Heart right ventricle (tissue), 16 donors: Measurements from ENCODE around the gene DDX24. TPM values are rescaled to one million over a fixed set of nuclear protein-coding genes. Genes with fewer than 3 reads are reported as not detected.

Experiments
- ATAC-seq, 8 donors: fragments of 200-7000 bp; cut with Tn5 transposase; one replicate each; pipeline ENCODE4 v1.9.1; 2020; ENCODE audit warnings: mild to moderate bottlenecking in 8 of 8, moderate library complexity in 8 of 8, moderate number of reproducible peaks in 1 of 8
- DNase-seq, 2 donors: peaks; one replicate each; pipeline ENCODE4 v3.0.0-alpha.2; 2020
- H3K27ac ChIP-seq, 10 donors: fragments of 200-600 bp; sonication (generic) in 2 of 10; one replicate each; pipeline versions ENCODE4 v1.5.0 to v1.8.0; 2020 to 2022; ENCODE audit warnings: mild to moderate bottlenecking in 3 of 10
- H3K27me3 ChIP-seq, 7 donors: fragments of 200-600 bp; one replicate each; pipeline ENCODE4 v1.8.0; 2021 to 2022; ENCODE audit warnings: mild to moderate bottlenecking in 2 of 7
- H3K36me3 ChIP-seq, 9 donors: fragments of 200-600 bp; sonication (generic) in 1 of 9; one replicate each; pipeline versions ENCODE4 v1.5.0 to v1.8.0; 2020 to 2022; ENCODE audit warnings: mild to moderate bottlenecking in 2 of 9
- H3K4me1 ChIP-seq, 9 donors: fragments of 200-600 bp; sonication (generic) in 1 of 9; one replicate each; pipeline versions ENCODE4 v1.5.0 to v1.8.0; 2020 to 2022; ENCODE audit warnings: mild to moderate bottlenecking in 4 of 9
- H3K4me3 ChIP-seq, 10 donors: fragments of 200-600 bp; sonication (generic) in 2 of 10; one replicate each; pipeline versions ENCODE4 v1.5.0 to v1.8.0; 2020 to 2022; ENCODE audit warnings: mild to moderate bottlenecking in 7 of 10, moderate library complexity in 2 of 10
- H3K9me3 ChIP-seq, 11 donors: fragments of 200-600 bp in 10 of 11; sonication (generic) in 2 of 11; one replicate each; pipeline versions ENCODE4 v1.5.0 to v1.8.0; 2013 to 2022; ENCODE audit warnings: mild to moderate bottlenecking in 2 of 11, control low read depth in 1 of 11, moderate library complexity in 1 of 11
- CTCF ChIP-seq, 9 donors: fragments of 200-600 bp; sonication (generic) in 2 of 9; IDR thresholded peaks; one replicate each; pipeline versions ENCODE4 v1.5.0 to v1.8.0; 2021 to 2022; ENCODE audit warnings: antibody characterized with exemption in 9 of 9, mild to moderate bottlenecking in 5 of 9, moderate library complexity in 1 of 9
- WGBS, 2 donors: extraction: QIAGEN DNeasy Blood & Tissue Kit; methylation state at CpG; one replicate each; pipeline ENCODE4 v1.1.7; 2013; ENCODE audit warnings: inconsistent platforms in 1 of 2; 5-methylcytosine and 5-hydroxymethylcytosine counted together
- intact Hi-C, 10 donors: fragments of 100-400 bp; cut with DNase I; formaldehyde crosslinking; loops; one replicate each; pipeline versions ENCODE4 v1.11.1 to v1.14.2; 2022
- polyA plus RNA-seq, 2 donors: library from polyadenylated mRNA; stranded (reverse); fragments of 200-250 nt; gene quantifications; one replicate each; pipeline ENCODE4 v1.2.3, GENCODE V29; 2013
- total RNA-seq, 10 donors: library from RNA; stranded (reverse); fragmentation: NEBNext Ultra II Directional in 3 of 10; extraction: Animal tissue kit (Norgen Biotek cat#: 25700) in 3 of 10; gene quantifications; one replicate each; pipeline versions ENCODE4 v1.2.1 to v1.2.4, GENCODE V29; 2021 to 2023
- donor health status: Arrhythmogenic right ventricular cardiomyopathy.
- donor health status: ischemic (EF 13 %, LVEDD 7.1; RV severe dilation, severe dysfunction).
- donor health status: healthy with polysubstance abuse.
- donor health status: DM: no; HTN: yes; CAD: no.
- donor health status: DM: no; HTN: no; CAD: no.
- donor health status: ischemic (EF 25% LVEDD 6.9; RV normal size, moderate dysfunction).
- donor health status: ischemic (EF 25% LVEDD 5.7; RV mildly dilated, moderate dysfunction).
- donor health status: healthy.
- donor health status: DM: yes; HTN: yes; CAD: no.
- donor health status: Ischemic cardiomyopathy.
- donor health status: ischemic (EF 35%, LVEDD 5.7; RV mildly dilated, moderate dysfunction).
- donor health status: nonischemic (EF 11% LVEDD 7.7; RV severe dilation, severe dysfunction).
- donor health status: DM: yes; HTN: yes; CAD: no.
- donor health status: PGD.
- donor health status: ischemic (EF 29% LVEDD 5.4; RV normal size, mild dysfunction).
- donor health status: nonischemic (EF 23%, LVEDD 6.1; RV moderate dilation, normal function).

The DDX24 gene
- total and polyA plus RNA-seq, 12 donors = 94.1 to 269 (median 234) TPM

DNA sequence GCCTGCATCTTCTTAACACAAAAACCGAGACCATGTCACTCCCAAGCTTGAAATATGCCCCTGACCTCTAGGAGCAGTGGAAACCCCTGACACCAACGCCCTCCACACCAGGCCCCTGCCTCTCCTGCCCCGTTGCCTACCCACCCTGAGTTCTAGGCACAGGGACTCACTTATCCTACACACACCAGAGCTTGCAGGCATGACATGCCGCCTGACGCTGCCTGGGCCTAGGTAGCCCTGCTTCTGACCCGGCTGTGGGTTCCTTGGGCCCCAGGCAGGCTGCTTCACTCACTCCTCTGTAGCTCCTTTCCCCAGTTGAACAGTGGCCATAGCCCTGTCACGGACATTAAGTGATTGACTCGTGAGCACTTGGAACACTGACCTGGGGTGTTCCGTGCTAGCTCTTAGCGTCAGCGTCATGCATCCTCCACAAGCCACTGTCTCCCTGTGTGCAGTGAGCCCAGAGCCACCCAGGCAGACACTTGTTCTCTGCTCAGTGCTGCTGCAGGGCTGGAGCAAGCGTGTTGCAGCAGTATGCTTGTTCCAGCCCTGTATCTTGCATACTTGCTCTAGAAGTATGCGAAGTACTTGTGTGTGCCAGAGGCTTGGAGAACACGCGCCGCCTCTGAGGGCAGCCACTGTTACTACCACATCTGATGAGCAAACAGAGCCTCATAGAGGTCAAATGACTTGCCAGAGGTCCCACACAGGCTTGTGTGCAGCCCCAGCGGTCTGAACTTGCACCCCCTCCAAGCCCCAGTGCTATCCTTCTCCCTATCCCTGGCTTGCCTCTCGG lies 39.3 kb downstream of the DDX24 start:
- Histone ChIP-seq H3K27me3 (no peaks in the 10 kb centered on the region), H3K36me3 (peaks cover 0 to 29% (median 19%) of the 10 kb centered on the region in 9 donors), H3K4me1 (peaks cover 0 to 30% (median 15%) of the 10 kb centered on the region in 9 donors), H3K9me3 (no peaks in the 10 kb centered on the region), H3K27ac (peak overlapping the region in 8 of 10 donors; percentile 29 to 75 (median 49)), H3K4me3 (no peak overlapping the region)
- WGBS, 2 donors = 53 to 54% methylated on average over 18 of the region's 18 CpGs
- intact Hi-C loops = loop anchor here in 1 of 10 donors (5.0 kb wide), 1 partner anchor 96 kb away; no protein-coding TSS in a partner anchor
- DNase-seq (peak; percentile 36 to 41), ATAC-seq (peak; percentile 65 to 90 (median 81))
- TF ChIP-seq CTCF (IDR thresholded peaks at IDR 0.05) = no peak

DNA sequence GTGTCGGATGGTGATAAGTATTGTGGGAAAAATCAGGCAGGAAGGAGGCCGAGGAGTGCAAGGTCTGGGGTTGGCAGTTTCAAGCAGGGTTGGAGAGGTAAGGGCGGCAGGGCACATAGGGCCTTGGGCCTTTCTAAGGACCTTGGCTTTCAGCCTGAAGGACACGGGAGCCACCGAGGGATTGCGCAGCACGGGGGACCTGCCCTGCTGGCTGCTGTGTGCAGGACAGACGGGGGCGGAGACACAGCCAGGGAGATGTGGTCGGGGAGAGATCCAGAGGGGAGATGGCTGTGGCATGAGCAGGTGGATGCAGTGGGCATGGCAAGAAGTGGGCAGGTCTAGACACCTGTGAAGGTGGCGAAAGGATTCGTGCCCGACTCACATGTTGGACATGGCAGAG lies 40.2 kb downstream of the DDX24 start:
- ATAC-seq = no peak
- Histone ChIP-seq H3K4me3 (no peak overlapping the region), H3K9me3 (no peaks in the 10 kb centered on the region), H3K27me3 (no peaks in the 10 kb centered on the region), H3K27ac (no peak overlapping the region), H3K4me1 (peaks cover 0 to 39% (median 15%) of the 10 kb centered on the region in 9 donors), H3K36me3 (peaks cover 0 to 20% (median 10%) of the 10 kb centered on the region in 9 donors)
- TF ChIP-seq CTCF (IDR thresholded peaks at IDR 0.05) = no peak
- intact Hi-C loops = loop anchor here in 1 of 10 donors (5.0 kb wide), 1 partner anchor 97 kb away; no protein-coding TSS in a partner anchor
- 86 to 91% methylated on average over 13 of the region's 13 CpGs for WGBS, 2 donors
- no peak for DNase-seq

GRCh38 chr14:94040247-94040646 lies 40.8 kb downstream of the DDX24 start:
- peaks cover 0 to 39% (median 15%) of the 10 kb centered on the region in 9 donors for H3K4me1 ChIP-seq
- intact Hi-C loops = loop anchor here in 1 of 10 donors (5.0 kb wide), 1 partner anchor 97 kb away; no protein-coding TSS in a partner anchor
- no peak for ATAC-seq
- 87 to 95% methylated on average over 5 of the region's 5 CpGs for WGBS, 2 donors
- no peak overlapping the region for H3K27ac ChIP-seq
- no peaks in the 10 kb centered on the region for H3K9me3 ChIP-seq
- H3K4me3 ChIP-seq = no peak overlapping the region
- no peaks in the 10 kb centered on the region for H3K27me3 ChIP-seq
- DNase-seq = no peak
- no peak for TF ChIP-seq CTCF (IDR thresholded peaks at IDR 0.05)
- peaks cover 0 to 14% (median 5%) of the 10 kb centered on the region in 9 donors for H3K36me3 ChIP-seq

GRCh38 chr14:94038921-94039629 lies 41.9 kb downstream of the DDX24 start:
- no peak for ATAC-seq
- WGBS, 2 donors = 92% methylated on average over 11 of the region's 11 CpGs

More at GRCh38 chr14:94038921-94039629, 41.9 kb downstream of the DDX24 start:
- Histone ChIP-seq H3K27ac (no peak overlapping the region), H3K27me3 (no peaks in the 10 kb centered on the region), H3K4me3 (no peak overlapping the region), H3K36me3 (peaks cover 0 to 5% (median 0%) of the 10 kb centered on the region in 9 donors), H3K9me3 (peaks cover 0 to 5% (median 0%) of the 10 kb centered on the region in 11 donors), H3K4me1 (peaks cover 0 to 39% (median 15%) of the 10 kb centered on the region in 9 donors)
- intact Hi-C loops = loop anchor here in 6 of 10 donors (5.0 kb wide), 4 partner anchors 38 to 143 kb away; partner anchors contain the start of gene IFI27L2 (in 1 of the 6)
- DNase-seq = no peak
- no peak for TF ChIP-seq CTCF (IDR thresholded peaks at IDR 0.05)
